ENCODE measurements around the gene AHI1. TPM values are rescaled to one million over a fixed set of nuclear protein-coding genes. Genes with fewer than 3 reads are reported as not detected.

AHI1 gene
- total RNA-seq, 3 donors from 2014 or later (not counting 1 experiment from before 2014, with no cell fraction given) = 24.0 to 40.3 (median 32.4) TPM

DNA sequence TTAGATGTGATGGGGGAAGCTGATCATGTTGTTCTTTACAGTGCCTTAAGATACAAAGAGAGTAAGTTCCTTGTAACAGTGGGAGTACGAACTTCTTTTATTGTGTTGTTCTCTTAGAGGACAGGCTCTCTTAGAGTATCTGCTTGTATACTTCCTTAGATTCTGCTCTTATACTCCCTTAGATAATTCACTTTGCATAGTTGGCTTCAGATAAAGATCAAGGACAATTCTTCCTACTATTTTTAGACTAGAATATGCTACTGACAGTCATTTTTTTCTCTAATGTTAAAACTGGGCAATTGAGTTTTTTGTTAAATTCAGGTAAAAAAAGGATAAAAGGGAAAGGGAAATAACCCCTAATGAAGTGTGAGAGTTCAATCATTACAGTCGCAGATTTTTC lies 177.7 kb downstream of the AHI1 start:
- peaks cover 11 to 18% of the 10 kb centered on the region in 2 donors for H3K4me1 Mint-ChIP-seq
- Histone ChIP-seq H3K4me1 (ENCODE audit: control insufficient read depth, insufficient read depth, low read length) (peaks cover 3% of the 10 kb centered on the region), H3K36me3 (ENCODE audit: control insufficient read depth, insufficient read depth, low read length) (no peaks in the 10 kb centered on the region), H3K27me3 (ENCODE audit: control insufficient read depth, insufficient read depth, low read length) (no peaks in the 10 kb centered on the region), H3K4me3 (ENCODE audit: low read length) (no peak overlapping the region), H3K27ac (ENCODE audit: low read length) (no peak overlapping the region), H3K9me3 (ENCODE audit: control insufficient read depth, insufficient read depth, low read length) (no peaks in the 10 kb centered on the region)
- no peaks in the 10 kb centered on the region for H3K36me3 Mint-ChIP-seq
- ATAC-seq = no peak
- H3K27ac Mint-ChIP-seq = no peak overlapping the region
- no peak overlapping the region for H3K4me3 Mint-ChIP-seq
- WGBS (ENCODE audit: insufficient coverage) = 100% methylated on average over 2 of the region's 2 CpGs
- H3K27me3 Mint-ChIP-seq (ENCODE audit: low read depth in 2 of 2) = no peaks in the 10 kb centered on the region
- TF ChIP-seq, protein P1, sequence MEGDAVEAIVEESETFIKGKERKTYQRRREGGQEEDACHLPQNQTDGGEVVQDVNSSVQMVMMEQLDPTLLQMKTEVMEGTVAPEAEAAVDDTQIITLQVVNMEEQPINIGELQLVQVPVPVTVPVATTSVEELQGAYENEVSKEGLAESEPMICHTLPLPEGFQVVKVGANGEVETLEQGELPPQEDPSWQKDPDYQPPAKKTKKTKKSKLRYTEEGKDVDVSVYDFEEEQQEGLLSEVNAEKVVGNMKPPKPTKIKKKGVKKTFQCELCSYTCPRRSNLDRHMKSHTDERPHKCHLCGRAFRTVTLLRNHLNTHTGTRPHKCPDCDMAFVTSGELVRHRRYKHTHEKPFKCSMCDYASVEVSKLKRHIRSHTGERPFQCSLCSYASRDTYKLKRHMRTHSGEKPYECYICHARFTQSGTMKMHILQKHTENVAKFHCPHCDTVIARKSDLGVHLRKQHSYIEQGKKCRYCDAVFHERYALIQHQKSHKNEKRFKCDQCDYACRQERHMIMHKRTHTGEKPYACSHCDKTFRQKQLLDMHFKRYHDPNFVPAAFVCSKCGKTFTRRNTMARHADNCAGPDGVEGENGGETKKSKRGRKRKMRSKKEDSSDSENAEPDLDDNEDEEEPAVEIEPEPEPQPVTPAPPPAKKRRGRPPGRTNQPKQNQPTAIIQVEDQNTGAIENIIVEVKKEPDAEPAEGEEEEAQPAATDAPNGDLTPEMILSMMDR (IDR thresholded peaks at IDR 0.05) = no peak
- DNase-seq = no peak
- no peaks in the 10 kb centered on the region for H3K9me3 Mint-ChIP-seq
- intact Hi-C loops (cut with micrococcal nuclease) = no loop called here

DNA sequence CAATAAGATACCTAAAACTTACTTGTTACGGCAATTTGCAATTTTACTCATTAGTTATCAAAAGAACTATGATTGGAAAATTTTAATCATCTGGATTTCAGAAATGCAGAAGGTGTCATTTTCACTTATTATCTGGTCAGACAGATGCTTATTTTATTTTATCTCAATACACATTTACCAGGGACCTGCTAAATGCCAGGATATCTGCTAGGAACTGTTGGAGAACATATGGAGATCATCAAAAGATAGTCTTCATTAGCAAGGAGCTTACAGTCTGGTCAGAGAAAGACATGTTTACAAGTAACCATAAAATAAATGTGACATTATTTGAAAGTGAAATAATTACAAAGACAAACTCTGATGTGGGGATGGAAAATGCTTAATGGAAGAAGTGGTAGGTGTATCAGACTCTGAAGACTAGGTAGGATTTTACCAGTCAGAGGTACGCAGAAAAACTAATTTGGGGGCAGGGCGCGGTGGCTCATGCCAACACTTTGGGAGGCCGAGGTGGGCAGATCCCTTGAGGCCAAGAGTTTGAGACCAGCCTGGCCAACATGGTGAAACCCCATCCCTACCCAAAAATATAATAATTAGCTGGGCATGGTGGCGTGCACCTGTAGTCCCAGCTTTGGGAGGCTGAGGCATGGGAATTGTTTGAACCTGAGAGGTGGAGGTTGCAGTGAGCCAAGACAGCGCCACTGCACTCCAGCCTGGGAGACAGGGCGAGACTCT lies 178.6 kb downstream of the AHI1 start:
- H3K9me3 Mint-ChIP-seq = no peaks in the 10 kb centered on the region
- Histone ChIP-seq H3K36me3 (ENCODE audit: control insufficient read depth, insufficient read depth, low read length) (no peaks in the 10 kb centered on the region), H3K4me1 (ENCODE audit: control insufficient read depth, insufficient read depth, low read length) (peaks cover 3% of the 10 kb centered on the region), H3K9me3 (ENCODE audit: control insufficient read depth, insufficient read depth, low read length) (no peaks in the 10 kb centered on the region), H3K27me3 (ENCODE audit: control insufficient read depth, insufficient read depth, low read length) (no peaks in the 10 kb centered on the region), H3K27ac (ENCODE audit: low read length) (no peak overlapping the region), H3K4me3 (ENCODE audit: low read length) (no peak overlapping the region)
- H3K4me1 Mint-ChIP-seq = peaks cover 11 to 15% of the 10 kb centered on the region in 2 donors
- no peaks in the 10 kb centered on the region for H3K27me3 Mint-ChIP-seq (ENCODE audit: low read depth in 2 of 2)
- 98% methylated on average over 7 of the region's 8 CpGs for WGBS (ENCODE audit: insufficient coverage)
- intact Hi-C loops (cut with micrococcal nuclease) = no loop called here
- no peak for DNase-seq
- TF ChIP-seq, protein P1 (IDR thresholded peaks at IDR 0.05) = no peak
- no peak overlapping the region for H3K4me3 Mint-ChIP-seq
- no peaks in the 10 kb centered on the region for H3K36me3 Mint-ChIP-seq
- H3K27ac Mint-ChIP-seq = no peak overlapping the region
- no peak for ATAC-seq

DNA sequence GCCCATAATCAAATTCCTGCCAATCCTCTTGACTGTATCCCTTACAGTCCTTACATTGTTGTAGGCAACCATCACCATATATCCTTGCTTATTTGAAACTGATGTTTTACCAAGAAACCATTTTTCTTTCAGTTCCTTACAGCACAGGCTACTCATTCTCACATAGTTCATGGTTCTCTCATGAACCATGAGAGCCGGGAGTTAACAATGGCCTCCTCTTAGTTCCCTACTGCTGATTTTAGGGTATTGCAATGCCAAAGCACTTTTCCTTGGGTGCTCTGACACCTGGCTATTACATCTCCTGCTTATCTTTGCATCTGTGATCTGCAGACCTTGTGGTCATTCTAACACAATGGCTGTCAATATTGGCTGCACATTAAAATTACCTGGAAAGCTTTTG lies 183.0 kb downstream of the AHI1 start:
- Histone ChIP-seq H3K4me1 (ENCODE audit: control insufficient read depth, insufficient read depth, low read length) (no peaks in the 10 kb centered on the region), H3K36me3 (ENCODE audit: control insufficient read depth, insufficient read depth, low read length) (no peaks in the 10 kb centered on the region), H3K4me3 (ENCODE audit: low read length) (no peak overlapping the region), H3K27me3 (ENCODE audit: control insufficient read depth, insufficient read depth, low read length) (no peaks in the 10 kb centered on the region), H3K9me3 (ENCODE audit: control insufficient read depth, insufficient read depth, low read length) (no peaks in the 10 kb centered on the region), H3K27ac (ENCODE audit: low read length) (no peak overlapping the region)
- no peaks in the 10 kb centered on the region for H3K4me1 Mint-ChIP-seq
- WGBS (ENCODE audit: insufficient coverage) = 85% methylated on average over 1 of the region's 1 CpG
- DNase-seq = no peak
- no peak for ATAC-seq
- H3K36me3 Mint-ChIP-seq = no peaks in the 10 kb centered on the region
- intact Hi-C loops (cut with micrococcal nuclease) = no loop called here
- H3K27ac Mint-ChIP-seq = no peak overlapping the region
- no peaks in the 10 kb centered on the region for H3K27me3 Mint-ChIP-seq (ENCODE audit: low read depth in 2 of 2)
- H3K4me3 Mint-ChIP-seq = no peak overlapping the region
- H3K9me3 Mint-ChIP-seq = no peaks in the 10 kb centered on the region
- TF ChIP-seq, protein P1 (IDR thresholded peaks at IDR 0.05) = no peak
